HG03442 (cell line): ENCODE measurements around the gene TNFSF11.

Experiments used
- ATAC-seq: cut with Tn5 transposase; IDR thresholded peaks from one replicate; pipeline ENCODE4 v1.9.1; 2021; ENCODE audit warnings: mild to moderate bottlenecking, moderate library complexity; ENCODE audit not compliant: unreplicated experiment

Gene TNFSF11, protein sequence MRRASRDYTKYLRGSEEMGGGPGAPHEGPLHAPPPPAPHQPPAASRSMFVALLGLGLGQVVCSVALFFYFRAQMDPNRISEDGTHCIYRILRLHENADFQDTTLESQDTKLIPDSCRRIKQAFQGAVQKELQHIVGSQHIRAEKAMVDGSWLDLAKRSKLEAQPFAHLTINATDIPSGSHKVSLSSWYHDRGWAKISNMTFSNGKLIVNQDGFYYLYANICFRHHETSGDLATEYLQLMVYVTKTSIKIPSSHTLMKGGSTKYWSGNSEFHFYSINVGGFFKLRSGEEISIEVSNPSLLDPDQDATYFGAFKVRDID

DNA sequence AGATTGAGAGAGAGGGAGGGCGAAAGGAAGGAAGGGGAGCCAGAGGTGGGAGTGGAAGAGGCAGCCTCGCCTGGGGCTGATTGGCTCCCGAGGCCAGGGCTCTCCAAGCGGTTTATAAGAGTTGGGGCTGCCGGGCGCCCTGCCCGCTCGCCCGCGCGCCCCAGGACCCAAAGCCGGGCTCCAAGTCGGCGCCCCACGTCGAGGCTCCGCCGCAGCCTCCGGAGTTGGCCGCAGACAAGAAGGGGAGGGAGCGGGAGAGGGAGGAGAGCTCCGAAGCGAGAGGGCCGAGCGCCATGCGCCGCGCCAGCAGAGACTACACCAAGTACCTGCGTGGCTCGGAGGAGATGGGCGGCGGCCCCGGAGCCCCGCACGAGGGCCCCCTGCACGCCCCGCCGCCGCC, at the start of gene TNFSF11:
TSS of gene TNFSF11 (plus strand) at position 142 of the 400 bp plus-strand sequence. CDS start at position 294, 152 bp downstream.
- peak; percentile 16 for ATAC-seq

DNA sequence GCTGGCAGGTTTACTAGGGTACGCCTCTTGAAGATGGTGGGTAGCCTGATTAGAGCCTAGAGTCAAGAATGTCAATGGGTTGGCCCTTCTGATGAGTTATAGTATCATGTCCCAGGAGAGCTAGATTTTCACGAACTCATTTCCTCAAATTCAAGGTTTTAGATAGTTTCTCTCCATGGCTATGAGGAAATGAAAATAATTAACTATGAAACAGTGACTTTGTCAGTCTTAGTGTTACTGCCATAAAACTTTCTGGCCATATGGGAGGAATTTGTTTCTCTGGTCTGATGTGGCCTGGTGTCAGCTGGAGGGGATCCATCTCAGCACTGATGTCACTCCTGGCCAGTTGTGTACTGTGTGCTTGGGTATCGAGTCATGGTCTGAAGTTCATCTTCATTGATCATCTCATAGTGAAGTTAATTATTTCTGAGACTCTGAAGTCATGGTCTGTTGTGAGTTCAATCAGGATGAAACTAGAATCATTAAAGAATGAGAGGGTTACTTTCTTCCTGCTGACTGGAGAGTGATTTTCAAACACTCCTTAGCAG, 49.4 kb upstream of the TNFSF11 start:
- peak; percentile 54 for ATAC-seq

DNA sequence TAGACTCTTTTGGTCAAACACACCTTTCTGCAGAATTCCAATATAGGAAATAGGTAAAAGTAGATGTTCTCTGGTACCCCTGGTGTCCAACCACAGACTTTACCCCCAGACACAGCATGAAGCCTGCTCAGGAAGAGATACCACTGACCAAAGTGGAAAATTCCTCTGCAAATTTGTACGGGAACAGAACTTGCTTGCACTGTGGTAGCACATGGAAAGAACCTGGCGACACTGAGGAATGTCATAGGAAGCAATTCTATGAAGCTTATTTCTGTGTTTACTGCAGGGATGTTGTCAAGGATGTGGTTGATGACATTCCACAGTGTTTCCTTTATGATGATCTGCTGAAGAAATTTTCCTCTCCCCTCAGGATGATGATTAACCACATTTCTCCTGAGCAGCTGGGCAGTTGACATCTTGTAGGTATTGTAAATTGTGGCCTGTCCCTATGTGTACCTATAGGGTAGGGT, 48.9 kb upstream of the TNFSF11 start:
- no peak for ATAC-seq

DNA sequence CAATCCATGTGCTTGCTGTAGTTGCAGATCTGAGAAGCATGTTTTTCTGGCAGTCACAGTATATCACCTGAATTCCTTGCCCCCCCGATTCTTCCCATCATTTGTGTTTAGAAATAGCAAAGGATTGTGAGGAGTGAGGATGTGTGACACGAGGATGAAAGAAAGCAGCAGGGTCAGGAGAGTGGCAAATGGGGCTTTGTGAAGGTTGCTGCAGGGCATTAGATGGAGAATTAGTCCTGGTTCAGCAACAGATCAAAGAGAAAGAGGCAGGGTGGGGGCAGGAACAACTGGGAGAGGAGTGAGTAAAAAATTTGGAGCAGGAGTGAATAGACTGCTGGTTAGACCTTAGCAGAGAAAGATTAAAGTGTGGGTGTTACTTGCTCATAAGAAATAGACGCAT, 47.7 kb upstream of the TNFSF11 start:
- no peak for ATAC-seq

DNA sequence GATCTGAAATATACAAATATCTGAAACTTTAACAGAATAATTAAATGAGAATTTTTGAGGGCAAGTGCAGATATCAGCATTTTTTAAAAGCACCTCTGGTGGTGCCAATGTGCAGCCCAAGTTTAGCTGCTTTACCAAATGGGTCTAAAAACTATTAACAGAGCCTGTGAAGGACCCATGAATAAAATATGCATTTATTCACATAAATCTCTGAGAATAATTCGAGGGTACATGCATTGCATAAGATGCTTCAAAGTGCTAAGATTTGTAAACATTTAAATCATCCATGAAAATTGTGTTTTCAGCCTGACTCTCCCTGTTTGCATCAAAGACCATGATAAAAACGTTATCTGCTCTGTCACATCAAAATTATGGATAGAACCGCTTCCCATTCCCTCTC, 47.1 kb upstream of the TNFSF11 start:
- no peak for ATAC-seq

DNA sequence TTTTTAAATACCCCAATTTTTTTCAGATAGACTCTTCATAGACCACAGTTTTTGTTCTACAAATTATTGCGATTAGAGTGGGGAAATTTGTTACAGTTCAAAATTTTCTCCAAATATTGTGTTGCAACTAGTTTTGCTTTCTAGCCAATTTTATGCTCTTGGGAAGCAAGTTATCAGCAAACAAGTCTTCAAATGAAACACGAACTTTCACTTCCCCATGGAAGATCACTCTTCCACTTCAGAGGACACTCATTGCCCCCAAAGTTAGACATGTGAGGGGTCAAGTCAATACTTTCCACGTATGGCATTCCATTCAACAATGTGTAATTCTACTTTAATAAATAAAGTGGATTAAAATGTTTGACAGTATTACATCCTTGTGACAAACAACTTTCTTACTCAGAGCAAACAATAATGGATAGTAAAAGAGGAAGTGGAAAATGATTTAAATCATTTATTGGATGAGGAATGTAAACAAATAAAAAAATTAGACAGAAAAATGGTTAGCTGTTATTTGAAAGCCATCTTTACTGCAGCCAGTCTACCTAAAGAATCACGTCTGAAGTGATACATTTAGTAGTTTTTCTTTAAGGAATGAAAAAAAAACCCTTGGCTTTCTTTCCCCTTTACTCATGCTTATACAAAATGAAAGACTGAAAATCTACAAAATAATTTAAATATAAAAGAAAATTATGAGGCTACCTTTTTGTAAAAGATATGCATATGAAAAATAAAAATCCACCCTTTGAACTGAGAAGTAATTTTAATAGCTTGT, 41.2 kb upstream of the TNFSF11 start:
- ATAC-seq = no peak

DNA sequence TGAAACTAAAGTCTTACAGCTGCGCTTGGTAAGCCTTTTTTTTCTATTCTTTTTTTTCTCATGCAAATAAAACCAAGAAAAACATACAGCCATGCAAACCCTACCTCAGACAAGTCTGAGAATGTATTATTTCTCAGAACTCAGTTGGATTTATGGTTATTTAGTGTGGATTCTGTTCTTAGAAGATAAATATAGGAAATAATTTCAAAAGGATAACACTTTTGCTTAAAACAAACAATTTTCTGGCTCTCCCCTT, 40.7 kb upstream of the TNFSF11 start:
- no peak for ATAC-seq

DNA sequence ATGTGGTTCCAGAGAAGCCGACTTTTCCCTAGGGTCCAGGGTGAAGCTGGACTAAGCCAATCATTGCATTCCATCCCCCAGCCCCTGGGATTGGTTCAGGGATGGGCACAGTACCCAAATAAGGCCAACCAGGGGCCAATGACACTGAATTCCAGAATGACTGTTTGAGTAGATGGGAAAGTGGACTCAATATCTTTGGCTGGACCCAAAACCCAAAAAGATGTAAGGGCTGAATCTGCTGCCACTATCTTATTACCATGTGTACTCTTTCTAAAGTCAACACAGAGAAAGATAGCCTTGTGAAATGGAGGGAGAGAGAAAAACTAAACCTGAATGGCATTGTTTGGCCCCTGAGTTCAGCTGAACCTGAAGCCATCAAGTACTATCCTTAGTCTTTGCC, 39.2 kb upstream of the TNFSF11 start:
- no peak for ATAC-seq

DNA sequence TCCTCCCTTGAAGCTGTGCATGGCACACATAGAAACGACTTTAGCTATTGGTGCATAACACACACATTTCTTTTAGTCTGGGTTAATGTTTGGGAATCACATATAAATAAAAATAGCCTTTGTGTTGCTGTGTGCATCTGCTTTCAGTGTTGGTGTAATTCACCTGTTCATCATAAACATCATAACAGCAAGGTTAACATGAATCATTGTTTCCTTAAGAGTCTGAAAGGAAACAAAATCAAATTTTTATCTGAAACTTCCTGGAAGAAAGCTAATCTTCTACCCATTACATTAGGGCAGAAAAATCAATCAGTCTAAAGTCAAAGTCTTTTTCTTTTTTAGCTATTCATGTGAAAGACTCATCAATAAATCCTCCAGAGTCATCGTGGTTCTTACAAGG, 35.0 kb upstream of the TNFSF11 start:
- no peak for ATAC-seq

DNA sequence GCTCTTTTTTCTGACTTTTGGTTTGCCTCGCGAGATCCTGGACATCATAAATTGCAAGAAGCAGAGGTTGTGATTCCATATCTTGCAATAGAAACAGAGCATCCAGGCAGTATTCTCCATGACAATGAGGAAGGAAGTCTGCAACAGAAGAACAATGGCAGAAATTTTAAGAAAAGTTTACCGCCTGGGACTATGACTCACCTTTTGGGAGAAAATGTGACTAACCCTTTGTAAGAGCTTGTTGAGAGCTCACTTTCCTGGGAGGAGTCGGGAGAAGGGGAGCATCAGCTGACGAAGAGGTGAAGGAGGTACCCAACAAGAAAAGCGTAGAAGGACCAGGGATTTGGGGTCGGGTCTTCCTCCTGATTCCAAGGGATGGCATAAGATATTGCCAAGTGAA, 34.3 kb upstream of the TNFSF11 start:
- ATAC-seq = no peak

DNA sequence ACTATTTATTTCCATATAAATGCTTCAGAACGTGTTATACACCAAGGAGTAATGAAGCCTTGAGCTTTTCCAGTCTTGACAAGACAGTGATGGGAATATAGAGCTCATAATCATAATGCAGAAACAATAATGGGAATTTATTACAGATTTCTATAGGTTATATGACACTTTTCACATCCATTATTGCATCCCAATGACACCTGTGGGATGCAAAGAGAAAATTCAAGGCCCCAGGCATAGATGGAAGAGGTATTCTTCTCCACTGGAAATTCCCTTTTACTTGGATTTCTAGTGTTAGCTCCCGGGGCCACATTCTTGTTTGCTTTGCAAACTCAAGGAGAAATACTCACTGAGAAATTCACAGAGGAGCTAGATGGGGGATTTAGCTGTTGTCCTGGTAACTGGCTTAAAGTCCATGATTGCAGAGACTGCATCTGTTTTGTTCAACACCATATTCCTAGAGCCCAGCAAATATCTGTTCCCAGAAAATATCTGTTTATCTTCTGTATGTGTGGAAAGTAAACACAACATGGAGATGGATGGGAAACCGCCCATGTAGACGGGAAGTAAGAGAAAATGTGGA, 30.6 kb upstream of the TNFSF11 start:
- no peak for ATAC-seq

DNA sequence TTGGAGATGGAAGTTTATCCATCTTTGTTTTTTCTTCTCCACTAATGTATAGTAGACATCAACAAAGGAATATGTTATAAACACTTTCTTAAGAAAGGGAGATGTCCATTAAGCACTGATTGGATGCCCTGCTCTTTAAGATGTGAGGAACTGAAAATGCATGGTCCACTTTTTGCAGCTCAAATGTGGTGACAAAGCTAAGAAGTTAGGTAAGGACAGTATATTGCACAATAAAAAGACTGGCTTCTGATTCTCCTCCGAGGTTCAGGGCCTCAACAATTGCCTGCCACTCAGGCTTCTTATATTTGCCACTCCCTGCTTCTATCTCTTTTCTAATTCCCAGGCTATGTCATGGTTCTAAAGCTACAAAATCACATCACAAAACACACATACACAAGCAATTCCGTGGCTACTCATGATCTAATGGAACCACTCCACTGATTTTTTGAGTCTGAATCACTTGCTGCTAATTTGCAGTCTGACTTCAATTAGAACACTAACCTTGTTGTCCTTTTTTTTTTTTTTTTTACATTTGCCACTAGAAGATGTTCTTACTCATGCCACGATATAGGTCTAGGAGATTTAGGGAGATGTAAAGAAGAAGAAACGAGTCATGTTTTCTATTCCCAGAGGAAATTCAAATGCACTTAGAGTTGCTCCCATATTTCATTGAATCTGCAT, 29.6 kb upstream of the TNFSF11 start:
- no peak for ATAC-seq

DNA sequence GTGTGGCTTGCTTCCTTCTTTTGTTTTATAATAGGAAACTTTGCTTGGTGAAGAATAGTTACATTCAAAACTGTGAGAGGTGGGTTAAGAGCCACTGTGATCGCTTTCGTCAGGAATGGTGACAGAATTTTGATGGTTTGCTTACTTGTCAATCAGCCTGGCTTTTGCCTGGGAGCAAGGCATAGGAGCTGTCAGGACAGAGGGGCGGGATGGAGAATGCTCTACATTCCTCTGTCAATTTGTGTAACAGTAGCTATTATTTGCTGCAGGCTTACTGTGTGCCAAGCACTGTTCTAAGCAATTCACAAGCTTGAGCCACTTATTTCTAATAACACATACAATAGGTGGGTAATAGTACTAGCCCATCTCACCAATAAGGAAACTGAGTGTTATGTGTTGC, 28.1 kb upstream of the TNFSF11 start:
- ATAC-seq = no peak

DNA sequence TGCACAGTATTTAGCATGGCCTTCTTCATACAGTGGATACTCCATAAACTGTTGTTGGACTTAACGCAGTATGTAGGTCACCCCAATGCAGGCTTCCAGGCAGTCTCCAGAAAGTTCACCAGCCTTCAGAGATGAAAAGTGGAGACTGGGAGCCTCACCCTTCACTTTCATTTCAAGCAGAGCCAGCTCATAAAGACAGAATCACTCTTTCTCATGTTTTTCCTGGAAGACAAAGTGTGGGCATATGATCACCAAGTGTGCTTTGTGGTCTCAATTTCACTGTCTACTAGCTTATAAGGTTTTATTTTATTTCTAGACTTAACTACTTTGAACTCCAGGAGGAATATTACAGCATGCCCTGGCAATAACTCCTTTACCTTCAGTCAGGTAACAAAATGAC, 26.3 kb upstream of the TNFSF11 start:
- no peak for ATAC-seq

DNA sequence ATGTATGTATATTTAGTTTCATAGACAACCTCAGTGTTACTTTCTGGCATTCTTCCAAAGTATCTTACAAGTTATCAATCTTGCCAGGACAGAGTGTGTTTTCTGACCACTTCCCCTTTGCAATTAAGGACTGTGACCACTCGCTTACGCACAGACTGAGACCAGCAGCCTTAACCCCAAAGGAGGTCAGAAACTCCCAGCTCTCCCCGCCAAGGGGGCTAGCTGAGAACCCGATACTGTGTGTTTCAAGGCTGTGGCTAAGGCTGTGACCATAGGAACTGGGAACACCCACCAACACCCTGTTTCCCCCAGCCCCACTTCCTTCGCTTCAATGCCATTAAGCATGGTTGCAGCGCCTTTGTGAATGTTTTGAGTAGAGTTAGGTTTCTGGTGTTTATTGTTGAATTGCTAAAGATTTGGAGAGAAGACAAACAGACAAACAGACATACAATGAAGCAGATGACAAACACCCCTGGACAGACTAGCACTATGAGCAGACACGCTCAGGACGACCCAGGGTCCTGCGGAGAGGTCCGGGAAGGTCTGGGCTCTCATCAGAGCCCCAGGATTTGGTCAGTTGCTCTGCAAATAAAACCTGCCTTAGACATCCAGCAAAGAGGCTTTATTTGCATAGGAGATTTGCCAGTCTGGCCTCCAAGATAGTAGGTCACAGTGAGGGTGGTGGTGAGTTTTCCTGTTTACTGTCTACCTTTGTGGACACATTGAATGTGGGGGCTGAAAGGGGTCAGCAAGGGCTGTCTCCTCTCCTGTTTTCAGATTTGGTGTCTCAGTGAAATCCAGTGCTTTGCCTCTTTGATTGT, 25.0 kb upstream of the TNFSF11 start:
- peak; percentile 92 for ATAC-seq

DNA sequence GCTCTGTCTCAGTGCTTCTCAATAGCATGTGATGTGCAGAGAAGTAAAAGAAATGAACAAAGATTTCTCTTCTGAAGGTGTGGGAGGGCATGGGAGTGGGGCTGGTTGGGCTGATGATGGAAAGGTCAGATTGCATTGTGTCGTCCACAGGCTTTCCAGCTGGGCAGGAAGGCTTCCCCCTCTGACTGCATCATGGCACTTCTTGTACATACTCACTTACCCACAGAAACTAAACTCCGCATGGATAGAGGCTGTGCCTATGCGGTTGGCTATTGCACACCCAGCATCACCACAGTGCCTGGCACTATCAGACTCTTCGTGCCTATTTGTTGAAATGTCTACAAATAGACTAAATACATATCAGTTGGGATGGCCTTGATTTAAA, 24.4 kb upstream of the TNFSF11 start:
- ATAC-seq = peak; percentile 31

DNA sequence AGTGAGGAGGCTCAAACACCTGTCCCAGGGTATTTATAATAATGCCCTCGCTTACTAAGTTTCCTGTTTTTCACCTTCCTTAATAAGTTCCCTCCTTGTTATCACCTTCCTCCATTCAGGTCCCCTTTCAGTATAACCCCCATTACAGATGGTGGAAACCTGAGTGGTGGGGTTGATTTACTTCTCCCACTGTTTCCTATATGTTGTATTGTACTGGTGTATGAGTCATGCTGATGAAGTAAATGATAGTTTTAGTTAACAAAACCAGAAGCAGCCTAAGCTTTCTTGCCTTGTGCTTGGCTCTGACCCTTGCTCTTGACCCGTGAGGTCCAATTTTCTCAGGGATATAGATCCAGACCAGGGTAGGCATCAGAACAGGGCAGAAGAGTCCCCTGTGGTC, 22.3 kb upstream of the TNFSF11 start:
- ATAC-seq = no peak

DNA sequence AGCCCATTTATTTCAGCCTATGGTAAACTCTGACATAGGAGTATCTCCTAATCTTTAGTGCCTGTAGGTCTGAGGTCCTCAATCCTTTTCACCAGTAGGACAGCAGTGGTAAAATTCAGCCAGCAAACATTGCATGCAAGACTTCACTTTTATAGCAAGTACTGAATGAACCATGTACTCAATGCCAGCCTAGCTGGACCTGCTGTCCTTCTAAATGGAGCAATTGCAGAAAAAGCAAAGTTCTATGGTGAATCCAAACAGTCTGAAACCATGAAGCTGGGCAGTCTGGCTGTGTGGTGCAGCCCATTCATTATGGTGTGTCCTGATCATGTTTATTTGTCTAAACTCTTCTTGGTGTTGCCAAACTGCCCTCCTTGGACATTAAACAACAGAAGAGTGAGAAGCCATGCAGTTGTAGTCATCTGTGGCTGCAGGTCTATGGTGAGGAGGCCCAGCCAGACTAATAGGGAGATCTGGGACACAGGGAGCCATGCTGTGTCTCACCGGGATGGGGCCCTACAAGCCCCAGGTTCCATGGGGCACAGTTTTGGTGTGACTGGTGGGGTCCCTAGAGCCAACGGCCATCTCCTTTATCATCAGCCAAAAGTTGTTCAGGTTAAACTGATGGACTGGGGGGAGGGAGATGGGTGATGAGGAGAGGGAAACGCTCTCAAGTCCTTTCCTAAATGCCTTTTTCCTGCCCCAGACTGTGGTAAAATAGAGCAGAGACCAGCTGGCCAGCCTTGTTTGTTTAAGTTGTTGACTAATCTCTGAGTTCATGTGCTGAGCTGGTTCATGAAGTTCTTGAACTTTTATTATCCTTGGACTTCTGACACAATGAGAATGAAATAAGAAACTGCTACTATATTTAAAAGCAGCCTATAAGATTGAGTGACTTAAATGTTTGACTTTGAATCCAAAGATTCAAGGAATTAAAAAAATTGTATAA, 20.6 kb upstream of the TNFSF11 start:
- ATAC-seq = no peak

DNA sequence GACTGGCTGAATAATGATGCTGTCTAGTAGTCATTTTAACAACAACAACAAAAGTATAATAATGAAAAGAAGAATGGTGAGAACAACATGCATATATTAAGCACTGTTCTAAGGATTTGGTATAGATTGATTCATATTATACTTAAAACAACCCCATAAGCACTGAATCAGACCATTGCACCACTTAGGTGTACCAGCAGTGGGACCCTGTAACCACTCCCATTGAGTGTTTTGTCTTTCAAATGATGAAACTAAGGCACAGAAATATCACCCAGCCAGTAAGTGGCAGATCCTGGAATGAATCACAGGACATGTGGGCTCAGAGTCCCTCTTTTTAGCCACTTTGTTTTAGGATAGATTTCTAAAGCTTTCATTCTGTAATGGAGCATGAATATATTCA, 14.9 kb upstream of the TNFSF11 start:
- ATAC-seq = no peak
